Caco-2 (cell line): ENCODE results near the gene ZRANB3. TPM values are rescaled to one million over a fixed set of nuclear protein-coding genes. Genes with fewer than 3 reads are reported as not detected.

Source experiments
- Bru-seq: library from RNA; stranded (reverse); fragments of 400-500 nt; gene quantifications from one replicate; lab custom pipeline; 2021; lab: Mats Ljungman, UMichigan
- BruChase-seq, 2 experiments: library from RNA; stranded (reverse); fragments of 400-500 nt; gene quantifications; one replicate each; lab custom pipeline; 2021; lab: Mats Ljungman, UMichigan
- BruUV-seq: library from RNA; stranded (reverse); fragments of 400-500 nt; replicated peaks from 2 replicates; lab custom pipeline; 2021; lab: Mats Ljungman, UMichigan
- CTCF ChIA-PET: fragments of 300-600 bp; sonication (Branson Sonifier 250); formaldehyde crosslinking; loops from one replicate; lab custom pipeline; 2022; ENCODE audit warnings: antibody characterized with exemption; lab: Charles Lee
- POLR2A ChIA-PET: fragments of 300-600 bp; sonication (Branson Sonifier 250); formaldehyde crosslinking; loops from one replicate; lab custom pipeline; 2022; ENCODE audit warnings: antibody characterized with exemption; lab: Charles Lee
- DNase-seq, 2 experiments: peaks; one replicate each; pipeline versions ENCODE4 v3.0.0 to v3.0.0-alpha.2; 2020 to 2022
- H3K27me3 ChIP-seq: replicated peaks from 2 replicates; pipeline ENCODE4 v1.6.0; 2011; ENCODE audit warnings: low read length; ENCODE audit not compliant: control insufficient read depth, insufficient read depth
- H3K36me3 ChIP-seq: 2 replicates; pipeline ENCODE4 v1.5.1; 2011; ENCODE audit warnings: low read length; ENCODE audit not compliant: control insufficient read depth, insufficient read depth
- H3K4me1 ChIP-seq: fragments of 250-450 bp; sonication (Bioruptor Pico); 2 replicates; pipeline ENCODE4 v1.5.1; 2020; ENCODE audit warnings: mild to moderate bottlenecking
- H3K4me3 ChIP-seq: 2 replicates; pipeline ENCODE4 v1.5.1; 2011; ENCODE audit warnings: low read depth, mild to moderate bottlenecking, control low read depth, low read length
- H3K9me3 ChIP-seq: fragments of 250-450 bp; sonication (Bioruptor Pico); 2 replicates; pipeline ENCODE4 v1.5.1; 2020; ENCODE audit warnings: mild to moderate bottlenecking, moderate library complexity
- H3K27ac Mint-ChIP-seq: one replicate; pipeline ENCODE4 v1.8.0; 2022; ENCODE audit warnings: mixed read lengths; ENCODE audit not compliant: unreplicated experiment
- H3K27me3 Mint-ChIP-seq: one replicate; pipeline ENCODE4 v1.8.0; 2022; ENCODE audit warnings: mixed read lengths; ENCODE audit not compliant: insufficient read depth, unreplicated experiment
- H3K36me3 Mint-ChIP-seq: one replicate; pipeline ENCODE4 v1.8.0; 2022; ENCODE audit warnings: mild to moderate bottlenecking, mixed read lengths; ENCODE audit not compliant: insufficient read depth, unreplicated experiment
- H3K4me1 Mint-ChIP-seq: one replicate; pipeline ENCODE4 v1.8.0; 2022; ENCODE audit warnings: low read depth, mixed read lengths; ENCODE audit not compliant: unreplicated experiment
- H3K4me3 Mint-ChIP-seq: one replicate; pipeline ENCODE4 v1.8.0; 2022; ENCODE audit warnings: mild to moderate bottlenecking, moderate library complexity, mixed read lengths; ENCODE audit not compliant: unreplicated experiment
- H3K9me3 Mint-ChIP-seq: one replicate; pipeline ENCODE4 v1.8.0; 2022; ENCODE audit warnings: mixed read lengths; ENCODE audit not compliant: unreplicated experiment
- intact Hi-C: fragments of 100-400 bp; cut with micrococcal nuclease; formaldehyde crosslinking; loops from one replicate; pipeline ENCODE4 v1.10.0; 2022; ENCODE audit not compliant: unreplicated experiment
- long read RNA-seq: library from polyadenylated mRNA; stranded (forward); transcript quantifications from one replicate; pipeline ENCODE4 v2.0.0, GENCODE V29; 2022
- total RNA-seq: library from RNA; stranded (reverse); gene quantifications from 2 replicates; pipeline ENCODE4 v1.2.3, GENCODE V29; 2022
- TF ChIP-seq, protein P1 (sequence below), 2 experiments: fragments of 200-600 bp in 1 of 2; IDR thresholded peaks; 1 replicate in 1 of 2; 2 replicates in 1 of 2; pipeline versions ENCODE4 v1.5.1 to v1.8.0; 2011 to 2022; ENCODE audit warnings: antibody characterized with exemption in 1 of 2, control low read depth in 1 of 2, inconsistent platforms in 1 of 2, low read depth in 1 of 2, low read length in 1 of 2, mild to moderate bottlenecking in 1 of 2, moderate library complexity in 1 of 2; ENCODE audit not compliant: insufficient read depth in 1 of 2, severe bottlenecking in 1 of 2, unreplicated experiment in 1 of 2

ZRANB3 gene
- 13.5 and 17.0 TPM in 2 replicates for total RNA-seq
- percentile 63 among the genes with signal in this experiment for Bru-seq, nascent RNA
- percentile 59 among the genes with signal in this experiment for BruChase-seq, experiment 1, labeled RNA remaining after a 2-hour chase
- BruChase-seq, experiment 2, labeled RNA remaining after a 6-hour chase: percentile 58 among the genes with signal in this experiment
- long read RNA-seq, partial matches to known transcripts: 0 of 5 reads
- long read RNA-seq, other reads (novel, unspliced or antisense): 5 of 5 reads

- CTCF ChIA-PET: interaction anchor here (0.8 to 1.4 kb wide), 6 partner anchors 179 to 542 kb away, joined by 3 to 5 read pairs (median 4); partner anchors contain the start of gene UBXN4
- intact Hi-C loops: loop anchor here (1.0 to 5.0 kb wide), 4 partner anchors 57 to 528 kb away; no protein-coding TSS in a partner anchor
These were observed at the start of gene ZRANB3 for GRCh38 chr2:135530313-135531230. ZRANB3 (minus strand) TSS chr2:135531218.

DNA sequence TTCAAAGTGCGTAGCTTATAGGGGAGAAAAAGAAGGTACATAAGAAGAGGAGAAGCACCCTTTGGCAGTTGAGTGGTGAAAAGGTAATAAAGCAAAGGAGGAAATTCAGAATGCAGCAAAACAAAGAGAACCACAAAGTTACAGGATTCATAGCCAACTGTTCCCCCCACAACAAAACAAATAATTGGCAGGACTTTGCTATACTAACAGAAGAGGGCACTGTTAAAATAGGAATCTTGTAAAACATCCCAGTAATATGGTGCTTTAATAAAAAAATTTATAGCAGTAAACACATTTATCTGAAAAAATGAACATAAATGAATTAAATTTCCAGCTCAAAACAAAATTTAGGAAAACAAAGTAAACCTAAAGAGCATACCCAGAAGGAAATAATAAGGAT, 42.6 kb upstream of the ZRANB3 start:
- H3K4me3 Mint-ChIP-seq: no peak overlapping the region
- CTCF ChIA-PET: interaction anchor here (0.7 kb wide), 2 partner anchors 117 to 186 kb away, joined by 3 to 4 read pairs; no protein-coding TSS in a partner anchor
- TF ChIP-seq, protein P1, sequence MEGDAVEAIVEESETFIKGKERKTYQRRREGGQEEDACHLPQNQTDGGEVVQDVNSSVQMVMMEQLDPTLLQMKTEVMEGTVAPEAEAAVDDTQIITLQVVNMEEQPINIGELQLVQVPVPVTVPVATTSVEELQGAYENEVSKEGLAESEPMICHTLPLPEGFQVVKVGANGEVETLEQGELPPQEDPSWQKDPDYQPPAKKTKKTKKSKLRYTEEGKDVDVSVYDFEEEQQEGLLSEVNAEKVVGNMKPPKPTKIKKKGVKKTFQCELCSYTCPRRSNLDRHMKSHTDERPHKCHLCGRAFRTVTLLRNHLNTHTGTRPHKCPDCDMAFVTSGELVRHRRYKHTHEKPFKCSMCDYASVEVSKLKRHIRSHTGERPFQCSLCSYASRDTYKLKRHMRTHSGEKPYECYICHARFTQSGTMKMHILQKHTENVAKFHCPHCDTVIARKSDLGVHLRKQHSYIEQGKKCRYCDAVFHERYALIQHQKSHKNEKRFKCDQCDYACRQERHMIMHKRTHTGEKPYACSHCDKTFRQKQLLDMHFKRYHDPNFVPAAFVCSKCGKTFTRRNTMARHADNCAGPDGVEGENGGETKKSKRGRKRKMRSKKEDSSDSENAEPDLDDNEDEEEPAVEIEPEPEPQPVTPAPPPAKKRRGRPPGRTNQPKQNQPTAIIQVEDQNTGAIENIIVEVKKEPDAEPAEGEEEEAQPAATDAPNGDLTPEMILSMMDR (IDR thresholded peaks at IDR 0.05; ENCODE audit: insufficient read depth in 1 of 2, low read depth in 1 of 2, low read length in 1 of 2, severe bottlenecking in 1 of 2, unreplicated experiment in 1 of 2): no peak
- no peaks in the 10 kb centered on the region for H3K9me3 Mint-ChIP-seq
- H3K36me3 Mint-ChIP-seq: peaks cover 6% of the 10 kb centered on the region
- POLR2A ChIA-PET: no interaction called here
- BruUV-seq: no TSS peak
- no peak for DNase-seq
- no peak overlapping the region for H3K4me3 ChIP-seq
- H3K27ac Mint-ChIP-seq: no peak overlapping the region
- H3K4me1 ChIP-seq: no peaks in the 10 kb centered on the region
- H3K36me3 ChIP-seq: no peaks in the 10 kb centered on the region; the same call in 1 of the 2 replicates
- no peaks in the 10 kb centered on the region for H3K27me3 ChIP-seq
- H3K4me1 Mint-ChIP-seq: no peaks in the 10 kb centered on the region
- intact Hi-C loops: no loop called here
- H3K9me3 ChIP-seq: no peaks in the 10 kb centered on the region
- H3K27me3 Mint-ChIP-seq: no peaks in the 10 kb centered on the region

More at GRCh38 chr2:135530313-135531230, at the start of gene ZRANB3:
- H3K4me1 ChIP-seq: peaks cover 7% of the 10 kb centered on the region; the same call in 1 of the 2 replicates
- no peaks in the 10 kb centered on the region for H3K27me3 ChIP-seq
- BruUV-seq: TSS peak; percentile 73
- TF ChIP-seq, protein P1 (IDR thresholded peaks at IDR 0.05; ENCODE audit: insufficient read depth in 1 of 2, low read depth in 1 of 2, low read length in 1 of 2, severe bottlenecking in 1 of 2, unreplicated experiment in 1 of 2): no peak
- H3K4me3 ChIP-seq: peak within 1 kb of the TSS; percentile 86
- peak within 1 kb of the TSS; percentile 45 for H3K27ac Mint-ChIP-seq
- H3K9me3 Mint-ChIP-seq: peaks cover 9% of the 10 kb centered on the region
- no peaks in the 10 kb centered on the region for H3K27me3 Mint-ChIP-seq
- H3K4me1 Mint-ChIP-seq: peaks cover 9% of the 10 kb centered on the region
- H3K4me3 Mint-ChIP-seq: no peak within 1 kb of the TSS
- DNase-seq: peak; percentile 96 to 98
- H3K36me3 Mint-ChIP-seq: peaks cover 9% of the 10 kb centered on the region
- H3K36me3 ChIP-seq: no peaks in the 10 kb centered on the region
- POLR2A ChIA-PET: interaction anchor here (0.6 to 1.2 kb wide), 7 partner anchors 24 to 883 kb away, joined by 3 to 17 read pairs (median 6); partner anchors contain the start of gene CCNT2
- H3K9me3 ChIP-seq: no peaks in the 10 kb centered on the region

GRCh38 chr2:135570884-135571283, 39.9 kb upstream of the ZRANB3 start:
- POLR2A ChIA-PET: no interaction called here

More at GRCh38 chr2:135570884-135571283, 39.9 kb upstream of the ZRANB3 start:
- Mint-ChIP-seq H3K36me3 (peaks cover 6% of the 10 kb centered on the region), H3K9me3 (no peaks in the 10 kb centered on the region), H3K27me3 (no peaks in the 10 kb centered on the region), H3K4me3 (no peak overlapping the region), H3K4me1 (no peaks in the 10 kb centered on the region), H3K27ac (no peak overlapping the region)
- BruUV-seq: no TSS peak
- no peaks in the 10 kb centered on the region for H3K4me1 ChIP-seq
- intact Hi-C loops: no loop called here
- no peaks in the 10 kb centered on the region; the same call in 1 of the 2 replicates for H3K36me3 ChIP-seq
- TF ChIP-seq, protein P1 (IDR thresholded peaks at IDR 0.05; ENCODE audit: insufficient read depth in 1 of 2, low read depth in 1 of 2, low read length in 1 of 2, severe bottlenecking in 1 of 2, unreplicated experiment in 1 of 2): no peak
- no peak for DNase-seq
- CTCF ChIA-PET: no interaction called here
- no peaks in the 10 kb centered on the region for H3K9me3 ChIP-seq
- H3K4me3 ChIP-seq: no peak overlapping the region
- H3K27me3 ChIP-seq: no peaks in the 10 kb centered on the region
